Epithelial cell of proximal tubule (primary cell): Measurements from ENCODE around the gene CCDC174. TPM values are rescaled to one million over a fixed set of nuclear protein-coding genes. Genes with fewer than 3 reads are reported as not detected.

Source experiments
- DNase-seq: peaks from one replicate; pipeline ENCODE4 v3.0.0-alpha.2; 2011; ENCODE audit warnings: low read depth
- H3K4me3 ChIP-seq: 2 replicates; pipeline ENCODE4 v1.5.1; 2011; ENCODE audit warnings: low read depth, mild to moderate bottlenecking, low read length
- total RNA-seq: library from RNA; depleted of rRNA; stranded (reverse); fragments of >200 nt; gene quantifications from 2 replicates; pipeline ENCODE4 v1.2.3, GENCODE V29; 2015
- TF ChIP-seq, protein P1 (sequence below): conservative IDR thresholded peaks from 2 replicates; pipeline ENCODE4 v1.5.1; 2012; ENCODE audit warnings: low read depth, mild to moderate bottlenecking, low read length

Gene CCDC174
- total RNA-seq, 1 donor from 2014 or later: 8.0 TPM

DNA sequence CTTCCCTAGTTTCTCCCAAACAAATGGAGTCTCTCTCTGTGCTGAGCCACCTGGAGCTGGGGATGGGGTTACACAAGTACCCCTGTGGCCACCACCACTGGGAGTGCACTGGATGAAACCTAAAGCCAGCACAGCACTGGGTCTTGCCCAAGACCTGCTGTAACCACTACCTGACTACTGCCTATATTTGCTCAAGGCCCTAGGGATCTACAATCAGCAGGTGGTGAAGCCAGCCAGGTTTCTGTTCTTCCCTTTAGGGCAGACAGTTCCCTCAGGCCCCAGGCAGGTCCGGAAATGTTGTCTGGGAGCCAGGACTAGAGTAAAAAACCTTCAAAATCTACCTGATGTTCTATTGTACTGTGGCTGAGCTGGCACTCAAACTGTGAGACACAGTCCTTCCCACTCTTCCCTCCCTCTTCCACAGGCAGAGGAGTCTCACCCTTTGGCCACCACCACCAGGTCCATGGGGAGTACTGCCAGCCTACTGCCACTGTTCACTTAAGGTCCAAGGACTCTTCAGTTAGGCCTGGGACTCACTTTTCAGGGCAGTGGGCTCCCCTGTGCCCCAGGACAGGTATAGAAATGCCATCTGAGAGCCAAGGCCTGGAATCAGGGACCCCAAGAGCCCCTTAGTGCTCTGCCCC, 47.2 kb downstream of the CCDC174 start:
- TF ChIP-seq, protein P1, sequence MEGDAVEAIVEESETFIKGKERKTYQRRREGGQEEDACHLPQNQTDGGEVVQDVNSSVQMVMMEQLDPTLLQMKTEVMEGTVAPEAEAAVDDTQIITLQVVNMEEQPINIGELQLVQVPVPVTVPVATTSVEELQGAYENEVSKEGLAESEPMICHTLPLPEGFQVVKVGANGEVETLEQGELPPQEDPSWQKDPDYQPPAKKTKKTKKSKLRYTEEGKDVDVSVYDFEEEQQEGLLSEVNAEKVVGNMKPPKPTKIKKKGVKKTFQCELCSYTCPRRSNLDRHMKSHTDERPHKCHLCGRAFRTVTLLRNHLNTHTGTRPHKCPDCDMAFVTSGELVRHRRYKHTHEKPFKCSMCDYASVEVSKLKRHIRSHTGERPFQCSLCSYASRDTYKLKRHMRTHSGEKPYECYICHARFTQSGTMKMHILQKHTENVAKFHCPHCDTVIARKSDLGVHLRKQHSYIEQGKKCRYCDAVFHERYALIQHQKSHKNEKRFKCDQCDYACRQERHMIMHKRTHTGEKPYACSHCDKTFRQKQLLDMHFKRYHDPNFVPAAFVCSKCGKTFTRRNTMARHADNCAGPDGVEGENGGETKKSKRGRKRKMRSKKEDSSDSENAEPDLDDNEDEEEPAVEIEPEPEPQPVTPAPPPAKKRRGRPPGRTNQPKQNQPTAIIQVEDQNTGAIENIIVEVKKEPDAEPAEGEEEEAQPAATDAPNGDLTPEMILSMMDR: no peak
- no peak overlapping the region for H3K4me3 ChIP-seq
- DNase-seq: no peak

DNA sequence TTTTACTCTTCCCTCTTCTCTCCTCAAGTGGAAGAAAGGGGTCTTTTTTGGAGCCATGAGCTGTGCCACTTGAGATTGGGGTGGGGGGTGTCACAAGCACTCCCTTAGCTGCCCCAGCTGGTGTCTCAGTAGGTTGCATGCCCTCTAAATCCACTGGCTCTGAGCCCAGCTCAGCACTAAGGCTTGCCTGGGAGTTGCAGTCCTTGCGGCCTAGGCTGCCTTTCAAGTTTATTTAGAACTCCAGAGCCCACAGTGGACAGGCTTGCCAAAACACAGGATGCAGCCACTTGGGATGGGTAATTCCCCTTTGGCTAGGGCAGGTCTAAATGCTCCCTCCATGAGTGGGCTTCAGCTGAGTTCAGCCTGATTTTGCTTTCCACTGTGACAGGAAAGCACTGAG, 48.1 kb downstream of the CCDC174 start:
- no peak overlapping the region for H3K4me3 ChIP-seq
- TF ChIP-seq, protein P1: no peak
- DNase-seq: no peak

DNA sequence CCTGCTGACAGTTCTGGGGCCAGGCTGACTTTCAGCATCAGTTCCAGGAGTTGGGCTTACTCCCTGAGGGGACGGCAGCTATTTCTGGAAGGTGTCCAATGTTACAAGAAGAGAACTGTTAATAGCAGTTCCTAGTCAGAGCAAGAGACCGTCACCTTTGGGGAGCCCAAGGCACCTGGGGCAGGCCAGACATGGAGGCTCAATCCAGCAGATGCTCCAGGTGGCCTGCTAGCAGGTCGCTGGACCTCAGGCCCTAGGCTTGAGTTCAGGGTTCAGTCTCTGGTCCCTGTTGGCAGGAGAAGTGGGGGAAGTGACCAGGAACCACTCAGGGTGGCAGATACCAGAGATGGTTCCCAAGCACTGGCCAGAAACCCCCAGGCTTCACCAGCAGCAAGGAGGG, 49.3 kb downstream of the CCDC174 start:
- TF ChIP-seq, protein P1: no peak
- no peak for DNase-seq
- no peak overlapping the region for H3K4me3 ChIP-seq

DNA sequence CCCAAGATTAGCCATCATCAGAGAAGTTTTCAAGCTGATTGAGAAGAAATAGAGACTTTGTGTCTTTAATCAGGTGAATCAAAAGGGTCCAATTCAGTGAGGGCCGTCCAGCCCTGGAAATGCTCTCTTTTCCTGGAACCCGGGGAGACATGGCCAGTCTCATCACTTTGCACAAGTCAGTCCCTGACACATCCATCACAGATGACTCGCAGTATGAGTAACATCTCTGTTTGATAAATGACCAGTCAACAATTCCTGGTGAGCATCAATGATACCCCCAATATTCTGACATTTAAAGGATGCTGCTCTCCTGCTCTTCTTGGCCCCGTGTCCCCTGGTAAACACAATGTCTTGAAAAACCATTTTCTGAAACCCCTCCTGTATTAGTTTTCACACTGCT, 50.1 kb downstream of the CCDC174 start:
- H3K4me3 ChIP-seq: no peak overlapping the region
- TF ChIP-seq, protein P1: no peak
- no peak for DNase-seq

DNA sequence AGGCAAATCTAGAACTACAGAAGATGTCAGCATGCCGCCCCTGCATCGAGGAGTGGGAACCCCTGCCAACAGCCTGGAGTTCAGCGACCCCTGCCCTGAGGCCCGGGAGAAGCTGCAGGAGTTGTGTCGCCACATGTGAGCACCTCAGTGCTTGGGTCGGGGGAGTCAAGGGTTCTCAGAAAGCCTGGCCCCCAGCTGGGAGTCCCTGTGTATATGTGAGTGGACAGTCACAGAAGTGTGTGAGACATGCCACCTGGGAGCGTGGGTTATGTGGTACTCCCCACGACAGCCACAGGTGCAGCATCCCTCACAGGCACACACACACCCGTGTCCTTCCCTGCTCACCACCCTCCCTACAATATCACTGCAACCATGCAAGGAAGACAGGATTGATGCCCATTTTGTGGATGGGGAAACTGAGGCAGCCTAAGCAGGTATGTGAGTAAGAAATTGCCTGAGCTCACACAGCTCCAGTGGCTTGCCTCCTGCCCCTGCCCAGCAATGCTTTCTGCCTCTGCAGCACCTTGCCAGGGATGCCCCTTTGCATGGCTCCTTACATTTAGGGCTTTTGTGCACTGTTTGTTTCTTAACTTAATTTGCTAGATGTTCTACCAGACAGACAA, 51.7 kb downstream of the CCDC174 start:
- no peak for DNase-seq
- H3K4me3 ChIP-seq: no peak overlapping the region
- TF ChIP-seq, protein P1: no peak

DNA sequence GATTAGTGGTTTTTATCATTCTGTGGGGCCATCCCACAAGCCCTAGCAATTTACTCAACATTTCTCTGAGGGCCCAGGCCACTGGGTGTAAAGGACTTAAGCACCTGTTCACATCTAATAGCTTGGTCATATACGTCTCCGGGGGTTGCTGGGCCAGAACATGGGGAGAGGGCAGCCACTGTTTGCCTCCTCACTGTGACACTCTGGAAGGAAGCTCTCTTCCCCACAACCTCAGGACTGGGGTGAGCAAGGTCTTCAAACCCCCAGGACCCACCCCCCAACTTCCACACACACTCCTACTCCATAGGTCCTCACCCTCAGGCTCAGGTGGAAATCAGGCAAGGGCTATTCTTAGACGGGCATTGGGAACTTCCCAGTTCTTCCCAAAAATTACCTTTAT, 52.2 kb downstream of the CCDC174 start:
- TF ChIP-seq, protein P1: no peak
- DNase-seq: no peak
- H3K4me3 ChIP-seq: no peak overlapping the region

DNA sequence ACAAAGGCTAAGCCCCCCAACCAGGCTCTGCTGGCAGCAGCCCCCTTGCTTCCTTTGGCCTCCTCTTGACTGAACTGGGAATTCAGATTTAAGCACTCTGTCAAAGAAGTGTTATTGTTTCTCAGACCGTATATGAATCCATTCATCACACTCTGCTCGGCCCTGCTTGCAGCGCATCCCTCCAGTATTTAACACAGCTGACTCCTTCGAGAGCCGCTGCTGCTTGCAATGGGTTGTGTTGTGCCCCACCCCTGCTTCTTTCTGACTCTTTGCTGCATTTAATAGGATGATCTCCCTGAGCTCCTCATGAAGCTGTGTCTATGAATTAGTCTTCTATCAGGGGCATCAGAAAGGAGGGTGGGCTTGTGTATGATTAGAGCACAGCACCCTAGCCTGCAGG, 54.5 kb downstream of the CCDC174 start:
- no peak for DNase-seq
- TF ChIP-seq, protein P1: no peak

More for the DNA sequence above, 54.5 kb downstream of the CCDC174 start:
- no peak overlapping the region for H3K4me3 ChIP-seq
